Vagina (tissue), 2 donors: ENCODE results near the gene TPCN2.

Experiments
- POLR2A ChIP-seq, 2 donors: fragments of 450-650 bp; IDR thresholded peaks; one replicate each; pipeline ENCODE4 v1.6.1; 2017; ENCODE audit warnings: antibody characterized with exemption in 2 of 2, mild to moderate bottlenecking in 2 of 2, moderate library complexity in 2 of 2
- POLR2AphosphoS5 ChIP-seq, 2 donors: sonication (generic); formaldehyde crosslinking; IDR thresholded peaks; one replicate each; pipeline ENCODE4 v1.9.0; 2017; ENCODE audit warnings: antibody characterized with exemption in 2 of 2, mild to moderate bottlenecking in 2 of 2, low read depth in 1 of 2; ENCODE audit not compliant: insufficient read depth in 1 of 2
- TF ChIP-seq, protein P1 (sequence below), 3 experiments: fragments of 450-650 bp in 2 of 3; fragments of 200-600 bp in 1 of 3; sonication (generic) in 1 of 3; IDR thresholded peaks; one replicate each; pipeline ENCODE4 v1.5.1; 2017 to 2019; ENCODE audit warnings: antibody characterized with exemption in 3 of 3, mild to moderate bottlenecking in 2 of 3, moderate library complexity in 2 of 3

DNA sequence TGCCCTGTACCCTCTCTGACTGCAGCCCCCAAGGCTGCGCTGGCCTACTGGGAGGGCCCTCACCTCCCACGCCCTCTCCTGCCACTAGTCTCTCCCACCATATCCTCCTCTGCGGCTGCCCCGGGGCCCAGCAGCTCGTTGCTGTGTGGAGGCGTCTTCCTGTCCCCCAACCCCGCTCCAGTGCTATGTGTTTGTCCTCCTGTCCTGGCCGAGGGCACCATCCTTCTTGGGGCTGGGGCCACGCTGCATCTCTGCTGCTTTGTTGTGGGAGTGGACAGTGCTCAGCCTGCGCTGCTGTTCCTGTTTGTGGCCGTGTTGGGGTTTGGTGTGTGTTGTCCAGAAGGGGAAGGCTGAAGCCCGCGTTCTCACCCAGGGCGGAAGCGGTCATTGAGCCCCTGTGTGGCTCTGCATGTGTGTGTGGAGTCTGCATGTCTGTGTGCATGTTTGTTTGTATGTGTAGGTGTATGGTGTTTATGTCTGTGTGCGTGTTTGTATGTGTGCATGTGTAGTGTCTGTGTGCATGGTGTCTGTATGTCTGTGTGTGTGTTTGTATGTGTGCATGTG, 15.7 kb downstream of the TPCN2 start:
- TF ChIP-seq, protein P1, sequence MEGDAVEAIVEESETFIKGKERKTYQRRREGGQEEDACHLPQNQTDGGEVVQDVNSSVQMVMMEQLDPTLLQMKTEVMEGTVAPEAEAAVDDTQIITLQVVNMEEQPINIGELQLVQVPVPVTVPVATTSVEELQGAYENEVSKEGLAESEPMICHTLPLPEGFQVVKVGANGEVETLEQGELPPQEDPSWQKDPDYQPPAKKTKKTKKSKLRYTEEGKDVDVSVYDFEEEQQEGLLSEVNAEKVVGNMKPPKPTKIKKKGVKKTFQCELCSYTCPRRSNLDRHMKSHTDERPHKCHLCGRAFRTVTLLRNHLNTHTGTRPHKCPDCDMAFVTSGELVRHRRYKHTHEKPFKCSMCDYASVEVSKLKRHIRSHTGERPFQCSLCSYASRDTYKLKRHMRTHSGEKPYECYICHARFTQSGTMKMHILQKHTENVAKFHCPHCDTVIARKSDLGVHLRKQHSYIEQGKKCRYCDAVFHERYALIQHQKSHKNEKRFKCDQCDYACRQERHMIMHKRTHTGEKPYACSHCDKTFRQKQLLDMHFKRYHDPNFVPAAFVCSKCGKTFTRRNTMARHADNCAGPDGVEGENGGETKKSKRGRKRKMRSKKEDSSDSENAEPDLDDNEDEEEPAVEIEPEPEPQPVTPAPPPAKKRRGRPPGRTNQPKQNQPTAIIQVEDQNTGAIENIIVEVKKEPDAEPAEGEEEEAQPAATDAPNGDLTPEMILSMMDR (IDR thresholded peaks at IDR 0.05) = no peak
- TF ChIP-seq POLR2AphosphoS5 (IDR thresholded peaks at IDR 0.05; ENCODE audit: insufficient read depth in 1 of 2, low read depth in 1 of 2) = no peak
- TF ChIP-seq POLR2A (IDR thresholded peaks at IDR 0.05) = no peak
